ENCODE measurements around the gene OBSCN.

Gene OBSCN

GRCh38 chr1:228371741-228372182, 163.9 kb downstream of the OBSCN start:
- FAIRE-seq, result no peak

- no peak for FAIRE-seq
Observed at GRCh38 chr1:228372183-228373003, 164.5 kb downstream of the OBSCN start.

GRCh38 chr1:228373004-228373680, 165.3 kb downstream of the OBSCN start:
- FAIRE-seq, result no peak

GRCh38 chr1:228373681-228374571, 166.1 kb downstream of the OBSCN start:
- no peak for FAIRE-seq

- no peak for FAIRE-seq
Observed at GRCh38 chr1:228374711-228375577, 167.1 kb downstream of the OBSCN start.

GRCh38 chr1:228375578-228376261, 167.9 kb downstream of the OBSCN start:
- no peak for FAIRE-seq

GRCh38 chr1:228376262-228376628, 168.4 kb downstream of the OBSCN start:
- no peak for FAIRE-seq

GRCh38 chr1:228376651-228377631, 169.1 kb downstream of the OBSCN start:
- FAIRE-seq, result no peak

- FAIRE-seq, result no peak
Observed at GRCh38 chr1:228377664-228378089, 169.8 kb downstream of the OBSCN start.

- FAIRE-seq, result no peak
Observed at GRCh38 chr1:228378090-228378872, 170.4 kb downstream of the OBSCN start.

- no peak for FAIRE-seq
Observed at GRCh38 chr1:228378873-228379460, 171.1 kb downstream of the OBSCN start.

- FAIRE-seq, result no peak
Observed at GRCh38 chr1:228379666-228380065, 171.8 kb downstream of the OBSCN start.

- FAIRE-seq, result no peak
Observed at GRCh38 chr1:228381356-228381755, 173.5 kb downstream of the OBSCN start.

- FAIRE-seq, result no peak
Observed at GRCh38 chr1:228383773-228384172, 175.9 kb downstream of the OBSCN start.

GRCh38 chr1:228385232-228385631, 177.4 kb downstream of the OBSCN start:
- FAIRE-seq, result no peak

- FAIRE-seq, result no peak
Observed at GRCh38 chr1:228387321-228387720, 179.5 kb downstream of the OBSCN start.

GRCh38 chr1:228390649-228391048, 182.8 kb downstream of the OBSCN start:
- no peak for FAIRE-seq

GRCh38 chr1:228391411-228392020, 183.7 kb downstream of the OBSCN start:
- no peak for FAIRE-seq
